GM21447 (cell line): ENCODE data around the gene IL17C.
"Not testable (repeated sequence)": the region's sequence is repeated elsewhere in the genome, so short reads cannot be mapped to it uniquely, and the experiment has no call there.

Experiments used
- ATAC-seq: cut with Tn5 transposase; IDR thresholded peaks from one replicate; pipeline ENCODE4 v1.9.1; 2021; ENCODE audit not compliant: unreplicated experiment

Gene IL17C

DNA sequence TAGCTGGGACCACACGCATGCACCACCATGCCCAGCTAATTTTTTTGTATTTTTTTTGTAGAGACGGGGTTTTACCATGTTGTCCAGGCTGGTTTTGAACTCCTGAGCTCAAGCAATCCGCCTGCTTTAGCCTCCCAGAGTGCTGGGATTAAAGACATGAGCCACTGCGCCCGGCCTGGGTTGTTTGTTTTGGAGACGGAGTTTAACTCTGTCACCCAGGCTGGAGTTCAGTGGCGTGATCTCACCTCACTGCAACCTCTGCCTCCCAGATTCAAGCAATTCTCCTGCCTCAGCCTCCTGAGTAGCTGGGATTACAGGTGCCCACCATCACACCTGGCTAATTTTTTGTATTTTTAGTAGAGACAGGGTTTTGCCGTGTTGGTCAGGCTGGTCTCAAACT lies 28.9 kb upstream of the IL17C start:
- not testable (repeated sequence) for ATAC-seq

DNA sequence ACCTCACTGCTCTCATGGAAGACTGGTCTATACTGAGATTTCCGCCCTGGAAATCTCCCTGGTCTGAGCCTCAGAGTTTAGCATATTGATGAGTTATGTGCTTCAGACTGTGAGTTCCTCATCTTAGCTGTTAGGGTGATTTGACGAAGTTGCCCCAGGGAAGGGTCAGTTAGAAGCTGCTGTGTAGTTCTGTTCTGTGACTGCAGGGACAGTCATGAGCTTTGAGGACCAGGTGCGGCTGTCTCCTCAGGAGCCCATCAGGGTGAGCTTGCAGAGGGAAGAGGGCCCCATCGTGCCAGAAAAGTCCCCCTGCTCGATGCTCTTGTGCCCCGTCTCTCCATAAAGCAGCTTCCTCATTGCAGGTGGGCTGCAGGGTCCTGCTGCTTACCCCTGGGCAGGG lies 28.3 kb upstream of the IL17C start:
- no peak for ATAC-seq

DNA sequence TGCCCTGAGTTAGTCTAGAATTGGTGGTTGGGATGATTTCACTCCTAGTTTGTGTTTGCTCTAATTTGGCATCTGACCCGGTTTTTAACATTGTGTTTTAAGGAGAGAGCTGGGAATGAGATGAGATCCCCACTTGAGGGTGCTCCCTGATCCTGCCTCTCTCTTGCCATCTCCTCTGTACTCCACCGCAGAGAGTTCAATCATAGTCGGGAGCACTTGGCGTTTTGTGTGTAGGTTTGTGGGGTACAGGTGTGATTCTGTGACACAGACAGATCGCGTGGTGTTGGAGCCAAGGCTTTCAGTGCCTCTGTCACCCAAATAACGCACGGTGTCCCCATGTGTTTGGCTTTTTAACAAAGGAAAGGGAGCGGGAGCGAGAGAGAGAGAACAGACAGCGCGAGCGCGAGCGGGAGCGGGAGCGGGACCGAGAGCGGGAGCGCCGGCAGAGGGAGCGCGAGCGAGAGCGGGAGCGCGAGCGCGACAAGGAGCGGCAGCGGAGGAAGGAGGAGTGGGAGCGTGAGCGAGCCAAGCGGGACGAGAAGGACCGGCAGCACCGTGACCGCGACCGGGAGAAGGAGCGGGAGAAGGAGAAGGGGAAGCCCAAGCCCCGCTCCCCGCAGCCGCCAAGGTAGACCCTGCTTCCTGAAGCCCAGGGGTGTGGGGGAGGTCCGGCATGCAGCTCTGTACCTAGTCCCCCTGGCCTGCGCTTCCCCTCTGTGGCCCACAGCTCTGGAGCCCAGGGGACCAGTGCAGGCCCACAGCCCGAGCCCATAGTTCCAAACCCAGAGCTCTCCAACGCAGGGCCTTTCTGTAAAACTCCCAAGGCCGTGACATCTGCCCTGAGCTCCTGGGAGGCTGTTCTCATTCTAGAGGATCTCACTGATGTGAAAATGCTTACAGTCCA lies 27.2 kb upstream of the IL17C start:
- ATAC-seq = no peak

DNA sequence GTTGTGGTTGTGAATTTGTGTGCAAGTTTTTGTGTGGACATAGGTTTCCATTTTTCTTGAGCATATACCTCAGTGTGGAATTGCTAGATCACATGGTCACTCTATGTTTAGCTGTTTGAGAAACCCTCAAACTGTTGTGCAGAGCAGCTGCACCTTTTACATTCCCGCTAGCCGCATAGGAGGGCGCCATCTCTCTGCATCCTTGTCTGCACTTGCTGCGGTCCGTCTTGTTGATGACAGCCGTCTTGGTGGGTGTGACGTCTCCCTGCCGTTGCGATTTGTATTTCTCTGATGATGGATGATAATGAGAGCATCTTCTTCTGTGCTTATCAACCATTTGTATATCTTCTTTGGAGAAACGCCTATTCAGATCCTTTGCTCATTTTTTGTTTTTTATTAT lies 25.1 kb upstream of the IL17C start:
- no peak for ATAC-seq

DNA sequence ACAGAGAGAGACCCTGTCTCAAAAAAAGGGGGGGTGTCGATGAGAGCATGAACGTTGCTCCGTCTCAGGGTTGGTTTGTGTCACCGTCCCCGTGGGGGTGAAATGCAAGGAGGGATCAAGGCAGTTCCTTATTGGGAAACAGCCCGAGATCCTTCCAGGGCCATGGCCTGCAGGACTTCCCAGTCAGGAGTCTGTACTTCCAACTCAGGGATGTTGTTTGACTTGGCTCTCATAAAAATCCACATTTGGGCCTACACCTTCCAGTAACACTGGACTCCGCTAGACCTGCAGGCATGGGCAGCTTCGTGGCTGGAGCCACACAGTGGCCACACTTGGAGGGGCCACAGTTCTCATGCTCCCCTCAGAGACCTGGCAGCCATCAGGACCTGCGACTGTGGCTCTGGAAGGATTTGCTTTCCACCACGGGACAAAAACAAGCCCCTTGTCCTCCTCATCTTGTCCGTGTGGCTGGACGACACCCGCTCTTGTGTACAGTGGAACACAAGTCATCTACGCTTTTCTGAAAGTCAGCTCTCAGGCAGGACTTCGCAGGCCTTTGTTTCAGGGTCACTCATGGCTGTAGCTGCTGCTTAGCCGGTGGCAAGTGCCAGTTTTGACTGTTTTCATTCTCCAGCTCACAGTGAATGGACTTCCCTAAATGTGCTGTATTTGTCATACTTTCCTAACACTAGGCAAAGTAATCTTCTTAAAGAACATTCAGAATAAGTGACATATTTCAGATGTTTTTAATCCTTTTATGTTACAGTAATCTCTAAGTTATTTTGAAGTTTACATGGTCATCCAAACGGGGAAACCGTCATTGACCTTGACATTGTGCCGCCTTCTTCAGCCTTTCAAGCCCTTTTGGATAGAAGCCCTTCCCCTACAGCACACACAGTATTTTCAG lies 24.2 kb upstream of the IL17C start:
- no peak for ATAC-seq

DNA sequence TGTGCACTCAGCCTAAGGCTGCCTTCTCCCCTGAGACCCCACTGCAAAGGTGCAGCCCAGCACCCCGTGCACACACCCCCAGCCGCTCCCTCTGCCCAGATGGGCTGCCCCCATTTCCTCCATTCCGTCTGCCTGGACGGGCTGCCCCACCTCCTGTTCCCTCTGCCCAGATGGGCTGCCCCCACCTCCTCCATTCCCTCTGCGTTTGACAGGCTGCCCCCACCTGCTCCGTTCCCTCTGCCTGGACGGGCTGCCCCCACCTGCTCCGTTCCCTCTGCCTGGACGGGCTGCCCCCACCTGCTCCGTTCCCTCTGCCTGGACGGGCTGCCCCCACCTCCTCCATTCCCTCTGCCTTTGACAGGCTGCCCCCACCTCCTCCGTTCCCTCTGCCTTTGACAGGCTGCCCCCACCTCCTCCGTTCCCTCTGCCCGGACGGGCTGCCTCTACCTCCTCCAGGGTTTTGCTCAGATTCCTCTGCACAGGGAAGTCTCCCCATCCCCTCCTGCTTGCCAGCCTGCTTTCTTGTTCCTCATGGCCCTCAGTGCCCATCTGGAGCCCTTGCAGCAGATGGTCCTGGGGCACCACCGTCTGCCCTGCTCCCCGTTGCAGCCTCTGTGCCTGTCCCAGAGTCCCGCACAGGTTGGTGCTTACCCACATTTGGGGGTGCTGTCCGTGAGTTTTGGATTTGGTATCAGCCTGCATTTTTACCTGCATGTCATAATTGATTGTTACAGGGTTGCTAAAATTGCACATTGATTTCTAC lies 23.4 kb upstream of the IL17C start:
- ATAC-seq = no peak

DNA sequence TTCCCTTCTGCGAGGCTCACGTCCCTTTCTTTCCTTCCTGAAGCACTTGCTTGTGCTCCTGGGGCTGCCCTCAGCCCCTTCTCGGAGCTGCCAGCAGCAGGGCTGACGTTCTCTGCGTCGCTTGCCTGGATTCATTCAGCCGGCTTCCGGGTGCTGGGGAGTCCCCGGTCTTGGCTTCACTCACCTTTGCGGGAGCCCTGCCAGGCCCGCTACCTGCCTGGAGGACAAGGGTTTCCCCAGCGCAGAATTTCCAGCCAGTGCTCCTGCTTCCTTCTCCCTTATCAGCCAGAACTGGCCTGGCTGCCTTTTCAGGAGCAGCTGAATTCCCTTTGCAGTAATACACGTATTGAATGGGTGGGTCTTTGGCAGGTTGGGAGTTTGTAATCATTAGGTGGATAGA lies 22.1 kb upstream of the IL17C start:
- no peak for ATAC-seq

DNA sequence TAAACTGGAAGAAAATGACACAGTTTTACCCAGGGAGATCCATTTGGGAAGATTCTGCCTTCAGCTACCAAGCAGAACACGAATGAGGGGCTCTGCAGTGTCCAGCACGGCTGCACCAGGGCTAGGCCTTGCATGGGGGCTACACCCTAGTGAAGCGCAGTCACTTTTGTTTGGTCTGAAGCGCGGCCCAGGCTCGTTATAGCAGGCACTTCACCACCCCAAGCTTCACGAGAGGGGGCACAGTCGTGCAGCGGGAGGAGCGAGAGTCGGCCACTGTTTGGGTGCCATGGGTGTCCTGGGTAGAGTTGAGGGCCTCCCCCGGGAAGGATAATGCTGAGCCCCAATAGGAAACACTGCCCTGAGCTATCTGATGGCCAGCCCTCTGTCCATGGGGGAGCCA lies 21.6 kb upstream of the IL17C start:
- ATAC-seq = no peak

DNA sequence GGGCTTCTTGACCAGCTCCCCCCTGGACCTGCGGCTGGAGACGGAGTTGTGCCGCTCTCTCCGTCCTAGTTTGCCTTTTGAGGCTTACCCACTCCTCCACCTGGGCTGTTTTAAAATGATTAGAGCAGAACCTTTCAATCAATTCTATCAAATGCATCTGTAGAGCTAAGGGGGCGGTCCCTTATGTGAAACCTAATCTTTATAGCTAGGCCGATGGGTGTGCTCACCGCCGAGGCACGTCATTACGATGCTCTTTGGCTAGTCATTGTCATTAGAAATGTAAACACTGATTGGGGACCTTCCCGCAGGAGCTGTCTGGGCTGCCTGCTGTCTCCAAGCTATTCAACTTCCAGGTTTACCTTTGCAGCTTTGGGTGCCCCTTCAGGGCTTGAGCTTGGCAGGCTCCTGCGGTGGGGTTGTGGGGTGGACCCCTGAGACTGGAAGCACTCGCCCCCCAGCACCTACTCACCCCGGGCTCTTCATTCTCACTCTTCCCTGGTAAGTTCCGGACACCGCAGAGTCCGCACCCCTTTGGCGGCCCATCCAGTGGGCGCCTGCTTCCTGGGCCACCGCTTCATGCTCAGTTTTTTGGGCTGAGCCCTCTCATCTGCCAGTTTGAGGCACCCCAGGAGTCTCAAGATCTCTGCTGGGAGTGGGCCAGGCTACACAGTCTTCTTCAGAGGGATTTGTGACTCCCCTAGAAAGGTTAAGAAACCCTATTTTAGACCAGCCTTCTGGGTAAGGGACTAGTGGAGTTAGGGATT lies 20.9 kb upstream of the IL17C start:
- ATAC-seq = no peak

DNA sequence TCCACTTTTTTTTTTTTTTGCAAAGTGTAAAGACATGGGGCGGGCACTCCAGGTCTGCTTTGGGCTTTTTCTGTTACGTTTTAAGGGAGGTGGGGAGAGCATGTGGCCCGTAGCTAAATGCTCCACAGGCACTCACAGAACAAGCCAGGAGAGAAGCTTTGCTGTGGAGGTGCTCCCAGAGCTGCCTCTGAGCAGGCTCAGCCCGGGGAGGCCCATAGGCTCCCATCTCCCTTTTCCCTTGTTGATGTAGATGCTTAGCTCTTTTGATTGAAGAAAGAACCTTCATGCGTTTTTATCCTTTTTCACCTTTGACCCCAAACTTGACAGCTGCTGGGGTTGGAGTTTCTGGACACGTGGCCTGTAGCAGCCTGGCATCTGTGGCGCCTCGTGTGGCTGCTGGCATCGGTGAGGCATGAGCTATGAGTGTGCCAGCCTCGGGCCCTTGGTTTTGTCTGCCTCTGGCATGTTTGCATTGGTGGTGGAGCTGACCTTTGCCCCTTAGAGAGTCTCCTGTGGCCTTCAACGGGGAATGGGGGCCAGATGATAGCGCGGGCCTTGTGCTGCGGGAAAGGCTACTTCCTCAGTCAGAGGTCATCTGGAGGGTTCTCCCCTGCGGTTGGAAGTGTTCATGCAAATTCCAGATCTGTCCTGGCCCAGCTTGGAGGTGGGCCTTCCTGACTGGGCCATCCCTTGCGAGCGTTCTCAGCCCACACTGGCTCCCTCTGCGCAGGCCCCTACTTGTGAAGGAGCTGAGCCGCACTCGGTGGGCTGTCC lies 20.0 kb upstream of the IL17C start:
- ATAC-seq = no peak

DNA sequence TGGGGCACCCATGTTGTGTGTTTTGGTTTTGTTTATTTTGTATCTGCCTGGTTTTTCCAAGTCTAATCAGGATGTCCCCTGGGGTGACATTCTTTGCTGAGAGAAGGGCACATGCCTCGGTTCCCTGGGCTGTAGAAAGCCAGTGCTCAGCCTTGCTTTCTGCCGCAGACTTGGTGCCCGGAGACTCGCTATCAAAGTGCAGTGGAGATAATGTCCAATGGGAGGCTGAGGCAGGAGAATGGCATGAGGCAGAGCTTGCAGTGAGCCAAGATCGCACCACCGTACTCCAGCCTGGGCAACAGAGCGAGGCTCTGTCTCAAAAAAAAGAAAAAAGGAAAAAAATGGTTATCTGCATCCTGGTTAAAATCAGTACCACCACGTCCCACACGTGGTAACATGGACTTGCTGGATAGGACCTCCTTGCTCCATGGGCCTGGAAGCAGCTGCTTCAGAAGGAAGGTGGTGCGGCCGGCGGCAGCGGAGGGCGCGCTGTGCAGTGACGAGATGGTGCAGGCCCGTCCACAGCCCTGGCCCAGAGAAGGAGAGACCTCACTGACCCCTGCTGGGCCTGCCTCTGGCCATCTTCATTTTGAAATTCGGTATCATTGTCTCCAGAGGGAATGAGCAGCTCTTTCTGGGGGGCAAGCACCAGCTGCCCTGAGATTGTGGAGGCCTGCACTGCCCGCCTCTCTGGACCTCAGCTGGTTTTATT lies 19.3 kb upstream of the IL17C start:
- ATAC-seq = no peak

DNA sequence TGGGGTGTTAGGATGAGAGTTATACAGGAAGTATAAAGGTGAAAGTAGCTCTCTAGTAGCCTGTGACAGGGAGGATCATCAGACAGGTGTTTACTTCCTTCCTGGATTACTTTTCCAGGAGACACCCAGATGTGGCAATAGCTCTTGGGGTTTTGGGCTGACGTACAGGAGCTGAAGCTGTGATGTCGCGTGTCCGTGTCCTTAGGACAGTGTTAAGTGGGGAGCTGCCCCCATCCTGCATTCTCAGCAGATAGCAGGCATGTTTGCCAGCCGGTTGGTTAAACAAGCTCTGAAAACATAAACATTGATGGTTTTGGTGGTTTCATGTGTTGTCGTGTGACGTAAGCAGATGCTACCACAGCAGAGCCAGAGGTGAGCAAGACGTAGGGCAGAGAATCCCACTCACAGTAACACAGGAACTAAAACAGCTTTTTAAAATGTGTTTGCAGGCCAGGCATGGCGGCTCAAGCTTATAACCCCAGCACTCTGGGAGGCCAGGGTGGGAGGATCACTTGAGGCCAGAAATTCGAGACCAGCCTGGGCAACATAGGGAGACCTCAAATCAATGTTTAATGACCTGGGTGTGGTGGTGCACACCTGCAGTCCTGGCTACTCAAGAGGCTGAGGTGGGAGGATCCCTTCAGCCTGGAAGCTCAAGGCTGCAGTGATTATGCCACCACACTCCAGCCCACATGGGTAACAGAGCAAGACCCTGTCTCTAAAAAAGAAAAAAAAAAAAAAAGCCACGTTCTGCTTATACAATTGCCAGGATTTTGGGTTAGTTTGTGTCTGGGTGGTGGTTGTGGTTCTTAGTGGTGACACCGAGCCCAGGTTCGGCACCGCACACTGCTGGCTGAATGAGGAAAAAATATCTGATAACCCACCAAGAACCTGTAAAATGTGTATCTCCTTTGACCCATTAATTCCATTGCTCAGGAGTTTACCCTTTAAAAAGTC lies 18.2 kb upstream of the IL17C start:
- ATAC-seq = no peak

DNA sequence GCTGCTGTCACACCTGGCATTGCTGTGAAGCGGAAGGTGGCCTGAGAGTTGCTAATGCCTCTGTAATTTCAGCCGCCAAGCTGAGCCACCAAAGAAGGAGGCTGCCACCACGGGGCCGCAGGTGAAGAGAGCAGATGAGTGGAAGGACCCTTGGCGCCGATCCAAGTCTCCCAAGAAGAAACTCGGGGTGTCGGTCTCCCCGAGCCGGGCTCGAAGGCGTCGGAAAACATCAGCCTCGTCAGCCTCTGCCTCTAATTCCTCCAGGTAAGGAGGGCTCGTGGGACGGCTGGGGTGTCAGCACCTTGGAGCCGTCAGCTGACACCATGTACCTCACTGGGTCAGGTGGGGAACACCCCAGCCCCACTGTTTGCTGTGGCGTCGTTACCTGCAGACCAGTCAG lies 16.2 kb upstream of the IL17C start:
- ATAC-seq = no peak

DNA sequence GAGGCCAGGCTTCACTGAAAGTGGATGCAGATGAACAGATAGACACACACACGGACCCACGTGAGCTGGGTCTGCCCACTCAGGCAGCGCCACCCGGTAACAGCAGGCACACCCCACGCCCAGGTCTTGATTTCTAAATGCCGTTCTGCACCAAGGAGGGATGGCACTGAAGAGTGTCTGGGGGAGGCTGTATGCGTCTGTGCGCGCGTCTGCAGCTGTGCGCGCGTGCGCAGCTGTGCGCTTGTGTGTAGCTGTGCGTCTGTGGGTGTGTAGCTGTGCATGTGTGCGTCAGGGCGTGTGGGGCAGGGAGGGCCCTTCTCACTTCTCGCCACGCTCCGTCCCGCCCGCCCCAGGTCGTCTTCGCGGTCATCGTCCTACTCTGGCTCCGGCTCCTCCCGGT lies 15.5 kb upstream of the IL17C start:
- no peak for ATAC-seq

DNA sequence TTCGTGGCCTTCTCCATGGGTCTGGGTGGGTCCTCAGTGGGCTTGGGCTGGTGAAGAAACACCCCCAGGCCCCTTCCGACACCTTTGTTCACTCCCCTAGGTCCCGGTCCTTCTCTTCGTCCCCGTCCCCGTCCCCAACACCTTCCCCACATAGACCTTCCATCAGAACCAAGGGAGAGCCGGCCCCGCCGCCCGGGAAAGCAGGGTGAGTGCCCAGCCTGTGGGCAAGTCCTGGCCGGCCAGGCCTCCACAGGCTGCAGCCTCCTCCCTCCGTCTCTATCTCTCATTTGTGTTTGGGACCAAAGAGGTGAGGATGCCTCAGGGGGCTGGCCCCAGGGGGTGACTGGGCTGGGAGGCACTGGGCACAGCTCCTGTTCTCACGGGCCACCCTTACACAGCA lies 14.5 kb upstream of the IL17C start:
- ATAC-seq = no peak

DNA sequence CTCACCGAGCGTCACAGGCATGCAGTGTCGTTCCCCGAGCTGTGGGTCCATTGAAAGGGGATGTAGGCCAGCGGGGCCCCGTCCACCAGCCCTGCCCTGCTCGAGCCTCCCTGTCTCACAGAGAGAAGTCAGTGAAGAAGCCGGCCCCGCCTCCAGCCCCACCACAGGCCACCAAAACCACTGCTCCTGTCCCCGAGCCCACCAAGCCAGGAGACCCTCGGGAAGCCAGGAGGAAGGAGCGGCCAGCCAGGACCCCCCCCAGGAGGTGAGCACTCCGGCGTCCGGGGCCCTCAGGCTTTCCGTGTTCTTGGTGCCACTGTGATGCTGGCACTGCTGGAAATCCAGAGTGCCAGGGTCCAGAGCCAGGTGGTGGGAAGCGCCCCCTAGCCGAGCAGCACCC lies 13.9 kb upstream of the IL17C start:
- no peak for ATAC-seq

DNA sequence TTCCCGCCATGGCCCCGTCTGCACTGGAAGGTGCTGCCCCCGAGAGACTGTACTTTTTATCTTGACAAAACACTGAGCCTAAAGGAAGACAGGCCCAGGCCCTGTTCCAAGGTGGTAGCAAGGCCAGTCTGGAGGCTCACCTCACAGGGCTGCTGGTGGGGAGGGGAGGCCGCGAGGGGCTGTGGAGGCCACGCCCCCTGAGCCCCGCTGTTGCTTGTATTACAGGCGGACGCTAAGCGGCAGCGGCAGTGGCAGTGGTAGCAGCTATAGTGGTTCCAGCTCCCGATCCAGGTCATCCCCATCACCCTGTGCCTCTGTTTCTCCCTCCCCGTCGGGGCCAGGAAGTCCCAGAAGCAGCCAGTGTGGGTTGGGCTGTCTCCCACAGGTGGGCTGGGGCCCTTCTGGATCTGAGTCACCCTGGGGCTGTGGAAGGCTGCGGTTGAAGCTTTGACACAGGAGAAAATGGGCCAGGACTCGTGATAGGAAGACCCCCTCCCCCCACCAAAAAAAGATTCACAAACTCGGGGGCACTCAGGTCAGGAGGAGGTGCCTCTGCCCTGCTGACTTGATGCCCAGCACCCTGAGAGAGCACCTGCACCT lies 13.3 kb upstream of the IL17C start:
- ATAC-seq = no peak

DNA sequence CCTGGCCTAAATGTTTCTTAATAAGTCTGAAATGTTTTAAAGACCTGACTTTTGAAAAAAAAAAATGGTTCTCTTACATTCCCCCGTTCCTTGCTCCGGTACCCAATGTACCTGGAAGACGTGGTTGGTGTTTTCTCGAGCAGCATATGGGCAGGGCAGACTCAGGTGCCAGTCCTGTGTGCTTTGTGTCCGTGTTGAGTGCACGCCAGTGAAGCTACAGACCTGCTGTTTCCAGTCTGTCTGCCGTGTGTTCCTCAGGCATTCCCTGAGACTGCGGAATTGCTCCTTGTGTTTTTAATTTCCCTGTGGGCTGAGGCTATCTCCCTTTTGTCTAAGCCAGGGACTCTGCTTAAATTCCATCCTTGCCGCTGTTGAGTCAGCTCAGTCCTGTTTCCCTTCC lies 11.7 kb upstream of the IL17C start:
- ATAC-seq = no peak
